ENCODE results near the gene BCKDHA. TPM values are rescaled to one million over a fixed set of nuclear protein-coding genes. Genes with fewer than 3 reads are reported as not detected.
"Not testable (repeated sequence)": the region's sequence is repeated elsewhere in the genome, so short reads cannot be mapped to it uniquely, and the experiment has no call there.

Gene BCKDHA
- polyA plus RNA-seq, 3 donors: 28.6 to 45.9 (median 43.9) TPM

- DNase-seq (ENCODE audit: extremely low read depth in 1 of 11, low read depth in 9 of 11, low spot score in 4 of 11): no peak
Measured at GRCh38 chr19:41457241-41457640, 59.6 kb downstream of the BCKDHA start.

- DNase-seq (ENCODE audit: extremely low read depth in 1 of 11, low read depth in 9 of 11, low spot score in 4 of 11): no peak
Measured at GRCh38 chr19:41462497-41462896, 64.9 kb downstream of the BCKDHA start.

GRCh38 chr19:41463257-41464256 lies 65.9 kb downstream of the BCKDHA start:
- not testable (repeated sequence) for DNase-seq (ENCODE audit: extremely low read depth in 1 of 11, low read depth in 9 of 11, low spot score in 4 of 11)

Other genes with a start within 250 kb of the BCKDHA start
- gene CYP2S1, start 204.6 kb upstream of the BCKDHA start, polyA plus RNA-seq (ENCODE audit: insufficient read length in 3 of 3): under 1 TPM; 0.25 to 0.86 (median 0.82) TPM
- 10 to 100 TPM; 31.6 to 37.6 (median 34.5) TPM for gene AXL, start 178.6 kb upstream of the BCKDHA start, polyA plus RNA-seq (ENCODE audit: insufficient read length in 3 of 3)
- gene HNRNPUL1, start 133.4 kb upstream of the BCKDHA start, polyA plus RNA-seq (ENCODE audit: insufficient read length in 3 of 3): 100 to 1,000 TPM; 200 to 215 (median 202) TPM
- gene CCDC97, start 87.6 kb upstream of the BCKDHA start, polyA plus RNA-seq (ENCODE audit: insufficient read length in 3 of 3): 10 to 100 TPM; 30.9 to 37.8 (median 32.5) TPM
- gene TGFB1, start 43.9 kb upstream of the BCKDHA start, polyA plus RNA-seq (ENCODE audit: insufficient read length in 3 of 3): 10 to 100 TPM; 24.4 to 35.0 (median 32.8) TPM
- gene B9D2, start 33.7 kb upstream of the BCKDHA start, polyA plus RNA-seq (ENCODE audit: insufficient read length in 3 of 3): 10 to 100 TPM in 1 of 3 donors, 1 to 10 TPM in 2; 5.8 to 10.4 (median 9.4) TPM
- gene TMEM91, start 21.3 kb upstream of the BCKDHA start, polyA plus RNA-seq (ENCODE audit: insufficient read length in 3 of 3): 10 to 100 TPM; 13.2 to 27.3 (median 13.6) TPM
- 10 to 100 TPM; 16.8 to 20.1 (median 17.4) TPM for gene EXOSC5, start 459 bp upstream of the BCKDHA start, polyA plus RNA-seq (ENCODE audit: insufficient read length in 3 of 3)
- gene B3GNT8, start 29.6 kb downstream of the BCKDHA start, polyA plus RNA-seq (ENCODE audit: insufficient read length in 3 of 3): 1 to 10 TPM; 2.1 to 3.9 (median 3.3) TPM
- gene DMAC2, start 42.1 kb downstream of the BCKDHA start, polyA plus RNA-seq (ENCODE audit: insufficient read length in 3 of 3): 10 to 100 TPM; 50.5 to 73.2 (median 59.1) TPM
- 1 to 10 TPM; 4.2 to 7.2 (median 6.2) TPM for gene ERICH4, start 45.3 kb downstream of the BCKDHA start, polyA plus RNA-seq (ENCODE audit: insufficient read length in 3 of 3)
- 1 to 10 TPM; 1.3 to 1.8 (median 1.4) TPM for gene CEACAM21, start 178.3 kb downstream of the BCKDHA start, polyA plus RNA-seq (ENCODE audit: insufficient read length in 3 of 3)
- gene CEACAM4, start 229.3 kb downstream of the BCKDHA start, polyA plus RNA-seq (ENCODE audit: insufficient read length in 3 of 3): under 1 TPM in 1 of 3 donors, not detected in 2; 0.12 TPM